ENCODE results near the gene FOXP1. TPM values are rescaled to one million over a fixed set of nuclear protein-coding genes. Genes with fewer than 3 reads are reported as not detected.

The FOXP1 gene
- total and polyA plus RNA-seq, 12 donors = 4.8 to 56.0 (median 43.8) TPM

GRCh38 chr3:71164881-71165280, 418.6 kb downstream of the FOXP1 start:
- WGBS, 2 donors = 68 to 69% methylated on average over 2 of the region's 2 CpGs
- ATAC-seq (no peak), DNase-seq (no peak)

GRCh38 chr3:71163198-71163918, 420.2 kb downstream of the FOXP1 start:
- no peaks in the 10 kb centered on the region for H3K27me3 ChIP-seq
- no peak for ATAC-seq
- peaks cover 0 to 12% (median 0%) of the 10 kb centered on the region in 9 donors for H3K4me1 ChIP-seq
- H3K4me3 ChIP-seq = no peak overlapping the region
- peaks cover 0 to 6% (median 0%) of the 10 kb centered on the region in 9 donors for H3K36me3 ChIP-seq
- intact Hi-C loops (cut with DNase I) = no loop called here
- H3K27ac ChIP-seq = no peak overlapping the region
- no peak for DNase-seq
- peaks cover 0 to 8% (median 0%) of the 10 kb centered on the region in 11 donors for H3K9me3 ChIP-seq
- 71 to 75% methylated on average over 7 of the region's 7 CpGs for WGBS, 2 donors
- no peak for TF ChIP-seq CTCF (IDR thresholded peaks at IDR 0.05)

More at GRCh38 chr3:71164881-71165280, 418.6 kb downstream of the FOXP1 start:
- Histone ChIP-seq H3K27me3 (no peaks in the 10 kb centered on the region), H3K9me3 (peaks cover 0 to 8% (median 0%) of the 10 kb centered on the region in 11 donors), H3K27ac (no peak overlapping the region), H3K4me3 (no peak overlapping the region), H3K36me3 (peaks cover 0 to 6% (median 0%) of the 10 kb centered on the region in 9 donors), H3K4me1 (peaks cover 0 to 21% (median 0%) of the 10 kb centered on the region in 9 donors)
- intact Hi-C loops (cut with DNase I) = no loop called here
- no peak for TF ChIP-seq CTCF (IDR thresholded peaks at IDR 0.05)

DNA sequence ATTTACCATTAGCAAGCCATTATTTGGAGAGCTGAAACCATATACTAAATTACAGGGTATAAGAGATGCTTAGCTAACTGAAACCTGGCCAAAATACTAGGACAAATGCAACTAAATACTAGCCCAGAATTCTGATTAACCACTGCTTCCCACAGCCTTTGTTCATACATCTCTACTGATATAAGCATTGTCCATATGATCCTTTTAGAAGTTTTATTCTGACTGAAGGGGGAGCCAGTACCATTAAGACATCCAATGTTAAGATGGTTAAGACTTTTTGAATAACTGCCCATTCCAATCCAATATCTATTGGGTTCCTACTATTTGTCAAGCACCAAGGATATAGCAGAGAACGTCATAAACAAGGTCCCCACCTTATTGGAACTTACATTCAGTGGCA, 421.3 kb downstream of the FOXP1 start:
- no peak overlapping the region for H3K27ac ChIP-seq
- intact Hi-C loops (cut with DNase I) = no loop called here
- peaks cover 0 to 12% (median 0%) of the 10 kb centered on the region in 9 donors for H3K4me1 ChIP-seq
- no peak for TF ChIP-seq CTCF (IDR thresholded peaks at IDR 0.05)
- no peaks in the 10 kb centered on the region for H3K27me3 ChIP-seq
- 81 to 92% methylated on average over 1 of the region's 1 CpG for WGBS, 2 donors
- peaks cover 0 to 6% (median 0%) of the 10 kb centered on the region in 9 donors for H3K36me3 ChIP-seq
- DNase-seq (no peak), ATAC-seq (no peak)
- H3K4me3 ChIP-seq = no peak overlapping the region
- peaks cover 0 to 8% (median 0%) of the 10 kb centered on the region in 11 donors for H3K9me3 ChIP-seq

DNA sequence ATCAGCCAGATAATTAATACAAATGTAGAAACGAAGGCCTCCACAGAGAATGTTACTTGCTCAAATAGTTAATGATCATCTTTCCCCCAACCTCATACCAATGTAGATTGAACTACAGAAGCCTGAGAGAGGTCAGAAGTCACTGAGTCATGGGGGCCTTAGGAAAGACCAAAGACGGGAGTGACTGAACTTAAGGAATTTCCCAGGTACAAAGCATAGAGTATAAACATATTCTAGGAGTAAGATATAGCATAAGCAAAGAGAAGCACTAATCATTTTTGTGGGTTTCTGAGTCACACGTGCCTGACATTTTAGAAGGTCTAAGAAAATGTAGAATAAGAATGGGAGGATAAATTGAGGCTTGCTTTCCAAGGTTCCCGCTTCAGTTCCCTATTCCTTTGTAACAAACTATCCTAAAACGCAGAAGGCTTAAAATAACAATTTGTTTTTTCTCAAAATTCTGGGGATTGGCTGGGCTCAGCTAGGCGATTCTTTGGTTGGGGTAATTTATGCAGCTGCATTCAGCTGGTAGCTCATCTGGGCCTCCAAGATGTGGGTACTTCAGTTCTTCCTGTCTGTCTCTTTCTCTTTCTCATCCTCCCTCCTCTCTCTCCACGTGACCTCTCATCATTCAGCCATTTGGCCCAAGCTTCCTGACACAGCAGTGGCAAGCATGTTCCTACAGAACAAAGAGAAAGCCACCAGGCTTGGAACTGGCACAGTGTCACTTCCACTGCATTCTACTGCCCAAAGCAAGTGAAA, 422.6 kb downstream of the FOXP1 start:
- H3K4me1 ChIP-seq = peaks cover 0 to 12% (median 0%) of the 10 kb centered on the region in 9 donors
- H3K9me3 ChIP-seq = peaks cover 0 to 8% (median 0%) of the 10 kb centered on the region in 11 donors
- H3K36me3 ChIP-seq = peaks cover 0 to 4% (median 0%) of the 10 kb centered on the region in 9 donors
- intact Hi-C loops (cut with DNase I) = no loop called here
- no peaks in the 10 kb centered on the region for H3K27me3 ChIP-seq
- no peak overlapping the region for H3K4me3 ChIP-seq
- TF ChIP-seq CTCF (IDR thresholded peaks at IDR 0.05) = no peak
- no peak for ATAC-seq
- H3K27ac ChIP-seq = no peak overlapping the region
- no peak for DNase-seq
- 97 to 98% methylated on average over 7 of the region's 7 CpGs for WGBS, 2 donors

Data from heart right ventricle (tissue), 16 donors.